ENCODE results near the gene GP1BA. TPM values are rescaled to one million over a fixed set of nuclear protein-coding genes. Genes with fewer than 3 reads are reported as not detected.

Gene GP1BA
- total and polyA plus RNA-seq, 2 of the 8 experiments (the other 6 are each of a cell fraction or from before 2014, with no cell fraction given), result not detected

- TF ChIP-seq E2F6 (IDR thresholded peaks at IDR 0.05) (no peak), POLR2AphosphoS5 (IDR thresholded peaks at IDR 0.05; ENCODE audit: low read depth, low read length) (no peak), GABPA (IDR thresholded peaks at IDR 0.05; ENCODE audit: borderline replicate concordance, insufficient read depth, low read length) (no peak)
Observed at GRCh38 chr17:4953451-4953961, 21.4 kb downstream of the GP1BA start (continued).
